ENCODE results near the gene MYCBPAP.

- TF ChIP-seq, protein P1, sequence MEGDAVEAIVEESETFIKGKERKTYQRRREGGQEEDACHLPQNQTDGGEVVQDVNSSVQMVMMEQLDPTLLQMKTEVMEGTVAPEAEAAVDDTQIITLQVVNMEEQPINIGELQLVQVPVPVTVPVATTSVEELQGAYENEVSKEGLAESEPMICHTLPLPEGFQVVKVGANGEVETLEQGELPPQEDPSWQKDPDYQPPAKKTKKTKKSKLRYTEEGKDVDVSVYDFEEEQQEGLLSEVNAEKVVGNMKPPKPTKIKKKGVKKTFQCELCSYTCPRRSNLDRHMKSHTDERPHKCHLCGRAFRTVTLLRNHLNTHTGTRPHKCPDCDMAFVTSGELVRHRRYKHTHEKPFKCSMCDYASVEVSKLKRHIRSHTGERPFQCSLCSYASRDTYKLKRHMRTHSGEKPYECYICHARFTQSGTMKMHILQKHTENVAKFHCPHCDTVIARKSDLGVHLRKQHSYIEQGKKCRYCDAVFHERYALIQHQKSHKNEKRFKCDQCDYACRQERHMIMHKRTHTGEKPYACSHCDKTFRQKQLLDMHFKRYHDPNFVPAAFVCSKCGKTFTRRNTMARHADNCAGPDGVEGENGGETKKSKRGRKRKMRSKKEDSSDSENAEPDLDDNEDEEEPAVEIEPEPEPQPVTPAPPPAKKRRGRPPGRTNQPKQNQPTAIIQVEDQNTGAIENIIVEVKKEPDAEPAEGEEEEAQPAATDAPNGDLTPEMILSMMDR (IDR thresholded peaks at IDR 0.05) = no peak
- no peak for TF ChIP-seq POLR2AphosphoS5 (IDR thresholded peaks at IDR 0.05)
- TF ChIP-seq POLR2A (IDR thresholded peaks at IDR 0.05) = no peak
Measured at GRCh38 chr17:50551884-50552283, 43.6 kb downstream of the MYCBPAP start.

All from suprapubic skin (tissue), 4 donors.